Measurements from ENCODE around the gene OTOF.

The OTOF gene

DNA sequence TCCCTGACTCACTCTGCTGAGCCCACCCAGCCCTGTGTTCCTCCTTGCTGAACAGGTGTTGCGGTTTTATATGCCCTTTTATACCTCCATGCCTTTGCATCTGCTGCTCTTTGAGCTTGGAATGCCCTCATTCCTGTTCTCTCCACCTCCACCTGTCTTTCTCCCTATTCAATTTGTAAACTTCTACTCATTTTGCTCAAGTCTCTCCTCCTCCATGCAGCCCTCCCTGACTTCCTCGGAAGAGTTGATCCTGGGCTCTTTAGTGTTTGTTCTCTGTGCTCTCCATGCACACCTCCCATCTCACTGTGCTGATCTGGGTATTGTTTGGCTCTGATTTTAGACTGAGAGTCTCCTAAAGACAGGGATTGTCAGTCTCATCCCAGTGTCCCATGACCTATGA, 7.2 kb upstream of the OTOF start:
- H3K79me2 ChIP-seq (ENCODE audit: low read length): no peaks in the 10 kb centered on the region
- H3K27ac ChIP-seq (ENCODE audit: low read length): no peak overlapping the region
- TF ChIP-seq, protein P1, sequence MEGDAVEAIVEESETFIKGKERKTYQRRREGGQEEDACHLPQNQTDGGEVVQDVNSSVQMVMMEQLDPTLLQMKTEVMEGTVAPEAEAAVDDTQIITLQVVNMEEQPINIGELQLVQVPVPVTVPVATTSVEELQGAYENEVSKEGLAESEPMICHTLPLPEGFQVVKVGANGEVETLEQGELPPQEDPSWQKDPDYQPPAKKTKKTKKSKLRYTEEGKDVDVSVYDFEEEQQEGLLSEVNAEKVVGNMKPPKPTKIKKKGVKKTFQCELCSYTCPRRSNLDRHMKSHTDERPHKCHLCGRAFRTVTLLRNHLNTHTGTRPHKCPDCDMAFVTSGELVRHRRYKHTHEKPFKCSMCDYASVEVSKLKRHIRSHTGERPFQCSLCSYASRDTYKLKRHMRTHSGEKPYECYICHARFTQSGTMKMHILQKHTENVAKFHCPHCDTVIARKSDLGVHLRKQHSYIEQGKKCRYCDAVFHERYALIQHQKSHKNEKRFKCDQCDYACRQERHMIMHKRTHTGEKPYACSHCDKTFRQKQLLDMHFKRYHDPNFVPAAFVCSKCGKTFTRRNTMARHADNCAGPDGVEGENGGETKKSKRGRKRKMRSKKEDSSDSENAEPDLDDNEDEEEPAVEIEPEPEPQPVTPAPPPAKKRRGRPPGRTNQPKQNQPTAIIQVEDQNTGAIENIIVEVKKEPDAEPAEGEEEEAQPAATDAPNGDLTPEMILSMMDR (IDR thresholded peaks at IDR 0.05; ENCODE audit: low read depth, low read length): no peak
- TF ChIP-seq EZH2phosphoT487 (IDR thresholded peaks at IDR 0.05; ENCODE audit: low read depth): no peak
- H3K27me3 ChIP-seq (ENCODE audit: low read depth, low read length): no peaks in the 10 kb centered on the region; the same call in 1 of the 2 replicates
- H3K4me1 ChIP-seq (ENCODE audit: low read length): no peaks in the 10 kb centered on the region
- H3K4me3 ChIP-seq (ENCODE audit: low read length): no peak overlapping the region
- H4K20me1 ChIP-seq (ENCODE audit: insufficient read depth, low read length): no peaks in the 10 kb centered on the region
- H3K9ac ChIP-seq (ENCODE audit: low read length): no peak overlapping the region
- no peaks in the 10 kb centered on the region for H3K36me3 ChIP-seq (replicated peaks; ENCODE audit: low read depth, low read length)
- H2AFZ ChIP-seq (ENCODE audit: low read depth, low read length): no peak overlapping the region
- no peak overlapping the region for H3K4me2 ChIP-seq (ENCODE audit: low read length)
- no peaks in the 10 kb centered on the region for H3K9me3 ChIP-seq (ENCODE audit: insufficient read depth, low read length)

DNA sequence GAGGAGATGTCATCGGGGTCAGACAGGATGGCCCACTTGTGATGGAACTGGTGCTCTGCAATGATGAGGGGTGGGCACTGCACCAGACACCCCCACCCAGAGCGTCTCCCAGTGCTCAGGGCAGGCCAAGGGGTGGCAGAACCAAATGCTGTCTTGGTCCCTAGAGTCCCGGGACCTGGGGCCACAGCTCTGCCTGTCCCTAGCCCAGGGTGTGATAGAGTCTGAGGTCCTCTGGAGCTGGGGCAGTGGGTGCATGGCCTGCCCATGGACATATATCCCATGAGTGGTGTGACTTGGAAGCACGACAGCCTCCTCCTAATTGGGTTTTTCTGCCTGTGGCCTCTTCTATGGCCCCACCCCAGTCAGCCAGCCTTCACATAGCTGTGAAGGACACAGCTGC, 6.7 kb upstream of the OTOF start:
- Histone ChIP-seq H3K9ac (ENCODE audit: low read length) (no peak overlapping the region), H3K36me3 (replicated peaks; ENCODE audit: low read depth, low read length) (no peaks in the 10 kb centered on the region), H3K4me1 (ENCODE audit: low read length) (no peaks in the 10 kb centered on the region), H3K27ac (ENCODE audit: low read length) (no peak overlapping the region), H3K27me3 (ENCODE audit: low read depth, low read length) (no peaks in the 10 kb centered on the region; the same call in 1 of the 2 replicates), H4K20me1 (ENCODE audit: insufficient read depth, low read length) (no peaks in the 10 kb centered on the region), H3K4me2 (ENCODE audit: low read length) (no peak overlapping the region), H3K79me2 (ENCODE audit: low read length) (no peaks in the 10 kb centered on the region), H2AFZ (ENCODE audit: low read depth, low read length) (no peak overlapping the region), H3K4me3 (ENCODE audit: low read length) (no peak overlapping the region), H3K9me3 (ENCODE audit: insufficient read depth, low read length) (no peaks in the 10 kb centered on the region)
- no peak for TF ChIP-seq EZH2phosphoT487 (IDR thresholded peaks at IDR 0.05; ENCODE audit: low read depth)
- TF ChIP-seq, protein P1 (IDR thresholded peaks at IDR 0.05; ENCODE audit: low read depth, low read length): no peak

DNA sequence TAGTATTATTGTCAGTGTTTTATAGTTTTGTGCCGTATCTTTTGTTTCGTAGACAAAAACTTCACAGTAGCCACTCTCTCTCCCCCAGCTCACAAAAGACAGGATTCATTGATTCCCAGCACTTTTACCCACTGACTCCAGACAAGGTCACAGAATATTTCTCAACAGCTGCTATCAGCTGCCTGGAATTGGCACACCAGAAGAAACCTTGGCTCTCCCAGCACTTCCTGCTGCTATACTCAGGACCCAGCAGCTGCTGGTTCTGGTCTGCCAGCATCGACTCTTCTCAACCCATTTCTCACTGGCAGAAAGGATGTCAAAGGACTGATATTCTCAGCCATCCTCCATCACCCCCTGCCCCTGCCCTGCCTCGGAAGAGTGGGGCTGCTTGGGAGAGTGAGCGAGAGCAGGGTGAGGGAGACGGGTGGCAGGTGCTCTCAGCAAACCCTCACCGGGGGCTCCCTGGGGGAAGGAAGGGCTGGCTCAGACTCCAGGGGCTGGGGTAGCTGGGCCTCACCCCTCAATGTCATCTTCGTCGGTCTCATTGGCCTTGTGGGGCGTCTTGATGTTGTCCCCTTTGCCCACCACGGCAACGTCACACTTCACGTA, 6.1 kb upstream of the OTOF start:
- no peak for TF ChIP-seq EZH2phosphoT487 (IDR thresholded peaks at IDR 0.05; ENCODE audit: low read depth)
- TF ChIP-seq, protein P1 (IDR thresholded peaks at IDR 0.05; ENCODE audit: low read depth, low read length): no peak

DNA sequence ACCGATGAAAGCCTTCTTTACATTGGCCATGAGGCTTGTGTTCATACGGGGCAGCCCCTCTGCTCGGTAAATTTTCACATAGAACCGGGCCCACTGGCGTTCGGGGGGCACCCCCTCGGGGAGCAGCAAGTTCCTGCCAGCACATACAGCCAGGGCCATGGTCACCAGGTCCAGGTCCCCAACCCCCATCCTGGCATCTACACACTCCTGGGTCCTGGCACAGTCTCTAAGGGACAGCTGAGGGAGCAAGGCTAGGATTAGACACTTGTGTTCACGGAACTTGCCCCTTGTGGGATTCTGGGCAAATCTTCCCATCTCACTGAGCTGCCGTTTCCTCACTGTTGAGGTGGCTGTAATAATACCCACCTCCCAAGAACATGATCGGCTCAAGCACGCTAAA, 5.6 kb upstream of the OTOF start:
- no peak overlapping the region for H3K4me3 ChIP-seq (ENCODE audit: low read length)
- no peak overlapping the region for H3K9ac ChIP-seq (ENCODE audit: low read length)
- no peaks in the 10 kb centered on the region for H3K36me3 ChIP-seq (replicated peaks; ENCODE audit: low read depth, low read length)

More for the DNA sequence above, 6.1 kb upstream of the OTOF start:
- Histone ChIP-seq H3K9me3 (ENCODE audit: insufficient read depth, low read length) (no peaks in the 10 kb centered on the region), H3K9ac (ENCODE audit: low read length) (no peak overlapping the region), H3K4me1 (ENCODE audit: low read length) (no peaks in the 10 kb centered on the region), H3K79me2 (ENCODE audit: low read length) (no peaks in the 10 kb centered on the region), H3K27ac (ENCODE audit: low read length) (no peak overlapping the region), H2AFZ (ENCODE audit: low read depth, low read length) (no peak overlapping the region), H4K20me1 (ENCODE audit: insufficient read depth, low read length) (no peaks in the 10 kb centered on the region), H3K4me2 (ENCODE audit: low read length) (no peak overlapping the region), H3K36me3 (replicated peaks; ENCODE audit: low read depth, low read length) (no peaks in the 10 kb centered on the region), H3K27me3 (ENCODE audit: low read depth, low read length) (no peaks in the 10 kb centered on the region; the same call in 1 of the 2 replicates), H3K4me3 (ENCODE audit: low read length) (no peak overlapping the region)

More for the DNA sequence above, 5.6 kb upstream of the OTOF start:
- Histone ChIP-seq H3K27ac (ENCODE audit: low read length) (no peak overlapping the region), H3K4me1 (ENCODE audit: low read length) (no peaks in the 10 kb centered on the region), H4K20me1 (ENCODE audit: insufficient read depth, low read length) (no peaks in the 10 kb centered on the region), H3K27me3 (ENCODE audit: low read depth, low read length) (no peaks in the 10 kb centered on the region; the same call in 1 of the 2 replicates), H3K79me2 (ENCODE audit: low read length) (no peaks in the 10 kb centered on the region), H3K9me3 (ENCODE audit: insufficient read depth, low read length) (no peaks in the 10 kb centered on the region), H3K4me2 (ENCODE audit: low read length) (no peak overlapping the region), H2AFZ (ENCODE audit: low read depth, low read length) (no peak overlapping the region)
- TF ChIP-seq, protein P1 (IDR thresholded peaks at IDR 0.05; ENCODE audit: low read depth, low read length): no peak
- no peak for TF ChIP-seq EZH2phosphoT487 (IDR thresholded peaks at IDR 0.05; ENCODE audit: low read depth)
